Fibroblast of lung (primary cell): Measurements from ENCODE around the gene ZNF467.

Experiments
- EZH2 ChIP-seq: IDR thresholded peaks from 2 replicates; pipeline ENCODE4 v1.5.1; 2012; ENCODE audit warnings: low read length, control low read depth, mild to moderate bottlenecking; ENCODE audit errors: missing control alignments
- TF ChIP-seq, protein P1 (sequence below), 2 donors: IDR thresholded peaks in 1 of 2; conservative IDR thresholded peaks in 1 of 2; 1 replicate in 1 of 2; 2 replicates in 1 of 2; pipeline ENCODE4 v1.5.1; 2011 to 2012; ENCODE audit warnings: low read length in 2 of 2, control low read depth in 1 of 2, inconsistent platforms in 1 of 2, low read depth in 1 of 2, mild to moderate bottlenecking in 1 of 2

DNA sequence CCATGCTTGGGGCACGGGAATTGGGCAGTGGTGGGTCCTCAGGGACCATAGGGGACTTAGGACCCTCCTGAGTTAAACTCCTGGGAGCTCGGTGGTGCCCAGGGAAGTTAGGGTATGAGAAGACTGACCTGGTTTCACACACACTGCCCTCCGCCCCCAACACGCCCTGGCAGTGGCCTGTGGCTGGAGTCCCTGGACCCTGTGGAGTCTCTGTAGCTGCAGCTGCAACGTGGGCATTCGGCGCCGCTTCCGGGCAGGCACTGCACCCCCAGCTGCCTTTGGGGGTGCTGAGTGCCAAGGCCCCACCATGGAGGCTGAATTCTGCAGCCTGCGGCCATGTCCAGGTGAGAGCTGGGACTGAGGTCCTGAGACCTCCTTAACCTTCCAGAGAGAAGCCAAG lies 34.9 kb upstream of the ZNF467 start:
- TF ChIP-seq, protein P1, sequence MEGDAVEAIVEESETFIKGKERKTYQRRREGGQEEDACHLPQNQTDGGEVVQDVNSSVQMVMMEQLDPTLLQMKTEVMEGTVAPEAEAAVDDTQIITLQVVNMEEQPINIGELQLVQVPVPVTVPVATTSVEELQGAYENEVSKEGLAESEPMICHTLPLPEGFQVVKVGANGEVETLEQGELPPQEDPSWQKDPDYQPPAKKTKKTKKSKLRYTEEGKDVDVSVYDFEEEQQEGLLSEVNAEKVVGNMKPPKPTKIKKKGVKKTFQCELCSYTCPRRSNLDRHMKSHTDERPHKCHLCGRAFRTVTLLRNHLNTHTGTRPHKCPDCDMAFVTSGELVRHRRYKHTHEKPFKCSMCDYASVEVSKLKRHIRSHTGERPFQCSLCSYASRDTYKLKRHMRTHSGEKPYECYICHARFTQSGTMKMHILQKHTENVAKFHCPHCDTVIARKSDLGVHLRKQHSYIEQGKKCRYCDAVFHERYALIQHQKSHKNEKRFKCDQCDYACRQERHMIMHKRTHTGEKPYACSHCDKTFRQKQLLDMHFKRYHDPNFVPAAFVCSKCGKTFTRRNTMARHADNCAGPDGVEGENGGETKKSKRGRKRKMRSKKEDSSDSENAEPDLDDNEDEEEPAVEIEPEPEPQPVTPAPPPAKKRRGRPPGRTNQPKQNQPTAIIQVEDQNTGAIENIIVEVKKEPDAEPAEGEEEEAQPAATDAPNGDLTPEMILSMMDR (conservative IDR thresholded peaks at IDR 0.05 in 1 of 2, IDR thresholded peaks at IDR 0.05 in 1 of 2; ENCODE audit: low read depth in 1 of 2, low read length in 2 of 2) = no peak
- no peak for TF ChIP-seq EZH2
